DND-41 (cell line): ENCODE measurements around the gene MAP2K2.

ENCODE experiments used
- ATAC-seq: fragments of 200-7000 bp; cut with Tn5 transposase; 3 replicates; pipeline ENCODE4 v1.9.1; 2021; ENCODE audit warnings: low read depth; ENCODE audit not compliant: insufficient read depth
- DNase-seq: peaks from one replicate; pipeline ENCODE4 v3.0.0-alpha.2; 2020
- H2AFZ ChIP-seq: 2 replicates; pipeline ENCODE4 v1.6.0; 2012; ENCODE audit warnings: low read depth, low read length
- H3K27ac ChIP-seq: 2 replicates; pipeline ENCODE4 v1.5.1; 2012; ENCODE audit warnings: low read length, inconsistent platforms
- H3K27me3 ChIP-seq: fragments of 200-600 bp; sonication (generic); 2 replicates; pipeline ENCODE4 v1.6.0; 2012; ENCODE audit warnings: low read length, mild to moderate bottlenecking, inconsistent platforms; ENCODE audit not compliant: insufficient read depth, poor library complexity
- H3K36me3 ChIP-seq: 2 replicates; pipeline ENCODE4 v1.5.1; 2012; ENCODE audit warnings: low read length, inconsistent platforms; ENCODE audit not compliant: insufficient read depth
- H3K4me1 ChIP-seq: 2 replicates; pipeline ENCODE4 v1.5.1; 2012; ENCODE audit warnings: mild to moderate bottlenecking, low read length; ENCODE audit not compliant: insufficient read depth
- H3K4me2 ChIP-seq: 2 replicates; pipeline ENCODE4 v1.6.0; 2012; ENCODE audit warnings: mild to moderate bottlenecking, moderate library complexity, low read length, inconsistent platforms; ENCODE audit not compliant: insufficient read depth
- H3K4me3 ChIP-seq, 2 experiments: fragments of 200-600 bp in 1 of 2; shearing (Covaris generic) in 1 of 2; 2 replicates each; pipeline ENCODE4 v1.5.1; 2012 to 2016; ENCODE audit warnings: inconsistent platforms in 2 of 2, low read length in 2 of 2, mild to moderate bottlenecking in 2 of 2, low read depth in 1 of 2, moderate library complexity in 1 of 2
- H3K79me2 ChIP-seq: 2 replicates; pipeline ENCODE4 v1.6.0; 2012; ENCODE audit warnings: low read length, inconsistent platforms; ENCODE audit not compliant: insufficient read depth
- H3K9ac ChIP-seq: 2 replicates; pipeline ENCODE4 v1.6.0; 2012; ENCODE audit warnings: low read depth, mild to moderate bottlenecking, inconsistent platforms, low read length, moderate library complexity
- H3K9me3 ChIP-seq: 2 replicates; pipeline ENCODE4 v1.5.1; 2012; ENCODE audit warnings: low read length, moderate library complexity, mild to moderate bottlenecking, inconsistent platforms; ENCODE audit not compliant: insufficient read depth, severe bottlenecking
- H4K20me1 ChIP-seq: 2 replicates; pipeline ENCODE4 v1.6.0; 2012; ENCODE audit warnings: low read length; ENCODE audit not compliant: insufficient read depth
- CTCF ChIP-seq: IDR thresholded peaks from 2 replicates; pipeline ENCODE4 v1.5.1; 2012; ENCODE audit warnings: borderline replicate concordance, low read length, moderate library complexity, mild to moderate bottlenecking; ENCODE audit not compliant: poor library complexity, severe bottlenecking; ENCODE audit errors: extremely low read depth
- EZH2 ChIP-seq: IDR thresholded peaks from 3 replicates; pipeline ENCODE4 v1.6.1; 2012; ENCODE audit warnings: borderline replicate concordance, low read depth, mild to moderate bottlenecking, moderate library complexity, low read length, inconsistent platforms; ENCODE audit not compliant: severe bottlenecking

Gene MAP2K2

DNA sequence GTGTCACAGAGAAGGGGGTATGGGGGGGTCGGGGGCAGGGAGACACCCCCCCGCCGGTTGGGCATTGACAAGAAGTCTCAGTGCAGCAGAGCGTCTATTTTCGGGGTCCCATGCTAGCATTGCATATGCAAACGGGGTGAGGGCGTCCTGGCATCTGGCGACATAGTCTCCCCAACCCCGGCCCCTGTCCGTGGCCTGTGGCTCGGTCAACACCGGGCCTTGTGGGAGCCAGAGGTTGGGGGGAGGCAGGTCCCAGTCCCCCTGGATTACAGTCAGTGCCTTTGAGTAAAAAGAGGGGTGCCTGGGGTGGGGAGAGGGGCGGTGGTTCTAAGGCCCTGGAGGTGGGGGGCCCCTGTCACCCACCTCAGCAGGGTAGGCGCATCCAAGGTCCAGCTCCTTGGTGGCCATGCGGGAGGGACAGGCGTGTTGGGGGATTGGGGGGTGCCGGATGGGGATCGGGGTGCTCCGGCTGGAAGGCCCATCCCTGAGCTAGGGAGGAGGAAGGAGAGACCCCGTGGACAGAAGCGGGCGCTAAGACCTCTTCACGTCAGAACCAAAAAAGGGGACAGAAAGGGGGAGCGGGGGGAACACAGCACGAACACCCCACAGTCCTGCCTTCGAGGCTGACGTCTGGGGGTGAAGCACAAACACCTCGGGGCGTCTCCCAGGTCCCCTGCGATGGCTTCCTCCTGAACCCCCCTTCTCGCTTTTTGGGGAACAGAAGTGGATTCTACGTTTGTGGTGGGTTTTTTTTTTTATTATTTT, 78.1 kb downstream of the MAP2K2 start:
- TF ChIP-seq EZH2: no peak
- TF ChIP-seq CTCF: no peak
- ATAC-seq (no peak), DNase-seq (no peak)
- no peak overlapping the region for H3K4me3 ChIP-seq
- H3K9me3 ChIP-seq: no peaks in the 10 kb centered on the region
- H2AFZ ChIP-seq: no peak overlapping the region
- H3K36me3 ChIP-seq: peaks cover 67% of the 10 kb centered on the region
- H3K9ac ChIP-seq: no peak overlapping the region
- H3K27ac ChIP-seq: no peak overlapping the region
- no peak overlapping the region for H3K4me2 ChIP-seq
- H4K20me1 ChIP-seq: peaks cover 56% of the 10 kb centered on the region
- H3K27me3 ChIP-seq: no peaks in the 10 kb centered on the region
- no peaks in the 10 kb centered on the region for H3K4me1 ChIP-seq
- H3K79me2 ChIP-seq: peaks cover 66% of the 10 kb centered on the region

DNA sequence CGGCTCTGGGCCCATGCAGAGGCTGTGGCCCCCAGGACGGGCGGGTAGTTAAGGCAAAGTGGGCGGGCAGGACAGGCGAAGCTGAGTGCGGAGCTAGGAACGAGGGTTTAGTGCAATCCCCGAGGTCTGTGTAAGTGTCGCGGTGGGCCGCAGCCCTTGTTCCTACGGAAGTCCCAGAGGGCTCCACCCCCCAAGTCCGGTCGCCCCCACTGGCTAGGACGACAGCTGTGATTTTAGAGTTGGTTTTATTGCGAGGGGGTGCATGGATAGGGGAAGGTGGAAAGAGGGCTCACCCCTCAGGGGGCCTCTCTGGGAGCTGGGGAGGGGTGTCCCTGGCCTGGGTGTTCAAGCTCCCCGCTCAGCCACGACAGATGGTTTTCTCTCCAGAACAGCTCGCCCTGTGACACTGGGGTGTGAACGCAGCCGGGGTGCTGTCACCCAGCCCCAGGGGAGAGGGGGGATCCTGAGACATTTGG, 78.9 kb downstream of the MAP2K2 start:
- Histone ChIP-seq H3K27me3 (no peaks in the 10 kb centered on the region), H4K20me1 (peaks cover 53% of the 10 kb centered on the region), H3K4me1 (no peaks in the 10 kb centered on the region), H3K4me3 (no peak overlapping the region), H3K9ac (no peak overlapping the region), H3K36me3 (peaks cover 65% of the 10 kb centered on the region), H3K4me2 (no peak overlapping the region), H2AFZ (no peak overlapping the region), H3K79me2 (peaks cover 59% of the 10 kb centered on the region), H3K27ac (no peak overlapping the region), H3K9me3 (no peaks in the 10 kb centered on the region)
- no peak for ATAC-seq
- DNase-seq: no peak
- no peak for TF ChIP-seq EZH2
- no peak for TF ChIP-seq CTCF

DNA sequence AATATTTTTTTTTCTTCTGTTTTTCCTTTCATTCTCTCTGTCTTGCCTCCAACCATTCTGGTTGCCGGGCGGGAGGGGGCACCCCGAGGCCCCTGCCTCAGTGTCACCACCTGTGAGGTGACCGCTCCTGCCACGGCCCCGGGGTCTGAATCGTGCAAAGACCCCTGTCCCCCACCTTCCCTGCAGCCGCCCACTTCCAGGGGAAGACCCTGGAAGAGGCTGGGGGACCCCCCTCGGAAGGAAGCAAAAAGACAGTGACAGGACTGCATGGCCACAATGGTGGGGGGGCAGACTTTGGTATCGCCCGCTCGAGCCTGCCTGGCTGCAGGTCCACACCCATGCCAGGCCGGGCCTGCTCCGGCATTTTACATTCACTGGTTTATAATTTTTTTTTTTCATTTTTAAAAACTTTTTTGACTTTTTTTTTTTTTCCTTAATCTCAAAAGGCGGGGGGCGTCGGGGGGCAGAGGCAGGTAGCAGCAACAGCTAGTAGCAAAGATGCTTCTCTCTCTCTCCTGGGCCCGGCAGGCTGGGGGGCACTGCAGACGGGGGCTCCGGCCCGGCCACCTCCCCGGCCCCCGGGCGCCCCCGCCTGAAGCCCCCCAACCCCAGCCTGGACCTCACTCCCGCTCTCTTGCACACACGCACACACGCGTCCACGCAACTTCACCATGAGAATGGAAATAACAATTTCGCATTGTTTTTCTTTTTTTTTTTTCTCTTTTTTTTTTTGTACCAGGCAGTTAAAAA, 79.8 kb downstream of the MAP2K2 start:
- Histone ChIP-seq H3K4me1 (no peaks in the 10 kb centered on the region), H3K27me3 (no peaks in the 10 kb centered on the region), H2AFZ (no peak overlapping the region), H3K4me3 (no peak overlapping the region), H3K27ac (no peak overlapping the region), H3K4me2 (no peak overlapping the region), H3K9me3 (no peaks in the 10 kb centered on the region), H4K20me1 (peaks cover 46% of the 10 kb centered on the region), H3K9ac (no peak overlapping the region), H3K36me3 (peaks cover 56% of the 10 kb centered on the region), H3K79me2 (peaks cover 50% of the 10 kb centered on the region)
- no peak for ATAC-seq
- TF ChIP-seq CTCF (no peak), EZH2 (no peak)
- DNase-seq: no peak
